ENCODE results near the gene TSPAN18.

DNA sequence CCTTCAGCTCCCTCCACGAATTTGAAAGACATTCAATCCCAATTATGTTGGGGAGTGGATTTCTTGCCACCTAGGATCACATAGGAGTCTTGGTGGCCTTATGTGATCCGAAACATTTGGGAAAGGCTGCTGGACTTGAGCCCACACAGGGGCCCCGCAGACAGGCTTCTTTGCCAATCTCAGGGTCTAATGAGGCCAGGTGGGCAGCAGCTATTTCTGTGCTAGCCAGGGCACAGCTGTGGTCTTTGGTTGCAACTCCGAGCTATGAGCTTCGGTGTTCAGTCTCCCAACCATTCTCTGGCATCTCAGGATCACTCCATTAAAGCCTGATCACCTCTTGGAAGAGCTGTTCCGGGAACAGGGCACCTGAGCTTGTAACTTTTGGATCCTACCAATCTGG lies 139.5 kb downstream of the TSPAN18 start:
- TF ChIP-seq, protein P1, sequence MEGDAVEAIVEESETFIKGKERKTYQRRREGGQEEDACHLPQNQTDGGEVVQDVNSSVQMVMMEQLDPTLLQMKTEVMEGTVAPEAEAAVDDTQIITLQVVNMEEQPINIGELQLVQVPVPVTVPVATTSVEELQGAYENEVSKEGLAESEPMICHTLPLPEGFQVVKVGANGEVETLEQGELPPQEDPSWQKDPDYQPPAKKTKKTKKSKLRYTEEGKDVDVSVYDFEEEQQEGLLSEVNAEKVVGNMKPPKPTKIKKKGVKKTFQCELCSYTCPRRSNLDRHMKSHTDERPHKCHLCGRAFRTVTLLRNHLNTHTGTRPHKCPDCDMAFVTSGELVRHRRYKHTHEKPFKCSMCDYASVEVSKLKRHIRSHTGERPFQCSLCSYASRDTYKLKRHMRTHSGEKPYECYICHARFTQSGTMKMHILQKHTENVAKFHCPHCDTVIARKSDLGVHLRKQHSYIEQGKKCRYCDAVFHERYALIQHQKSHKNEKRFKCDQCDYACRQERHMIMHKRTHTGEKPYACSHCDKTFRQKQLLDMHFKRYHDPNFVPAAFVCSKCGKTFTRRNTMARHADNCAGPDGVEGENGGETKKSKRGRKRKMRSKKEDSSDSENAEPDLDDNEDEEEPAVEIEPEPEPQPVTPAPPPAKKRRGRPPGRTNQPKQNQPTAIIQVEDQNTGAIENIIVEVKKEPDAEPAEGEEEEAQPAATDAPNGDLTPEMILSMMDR (conservative IDR thresholded peaks at IDR 0.05; ENCODE audit: low read depth in 2 of 2) = no peak
- TF ChIP-seq POLR2AphosphoS5 (IDR thresholded peaks at IDR 0.05; ENCODE audit: low read depth) (no peak), EZH2 (IDR thresholded peaks at IDR 0.05; ENCODE audit: low read depth, unreplicated experiment) (no peak), JUNB (IDR thresholded peaks at IDR 0.05; ENCODE audit: unreplicated experiment) (no peak)

Data from GM23338 (cell line).